Epithelial cell of proximal tubule (primary cell): ENCODE data around the gene RASD2. TPM values are rescaled to one million over a fixed set of nuclear protein-coding genes. Genes with fewer than 3 reads are reported as not detected.
"Not testable (repeated sequence)": the region's sequence is repeated elsewhere in the genome, so short reads cannot be mapped to it uniquely, and the experiment has no call there.

ENCODE experiments used
- DNase-seq: peaks from one replicate; pipeline ENCODE4 v3.0.0-alpha.2; 2011; ENCODE audit warnings: low read depth
- H3K4me3 ChIP-seq: 2 replicates; pipeline ENCODE4 v1.5.1; 2011; ENCODE audit warnings: low read depth, mild to moderate bottlenecking, low read length
- total RNA-seq: library from RNA; depleted of rRNA; stranded (reverse); fragments of >200 nt; gene quantifications from 2 replicates; pipeline ENCODE4 v1.2.3, GENCODE V29; 2015
- TF ChIP-seq, protein P1 (sequence below): conservative IDR thresholded peaks from 2 replicates; pipeline ENCODE4 v1.5.1; 2012; ENCODE audit warnings: low read depth, mild to moderate bottlenecking, low read length

Gene RASD2
- total RNA-seq, 1 donor from 2014 or later: 0.12 TPM

DNA sequence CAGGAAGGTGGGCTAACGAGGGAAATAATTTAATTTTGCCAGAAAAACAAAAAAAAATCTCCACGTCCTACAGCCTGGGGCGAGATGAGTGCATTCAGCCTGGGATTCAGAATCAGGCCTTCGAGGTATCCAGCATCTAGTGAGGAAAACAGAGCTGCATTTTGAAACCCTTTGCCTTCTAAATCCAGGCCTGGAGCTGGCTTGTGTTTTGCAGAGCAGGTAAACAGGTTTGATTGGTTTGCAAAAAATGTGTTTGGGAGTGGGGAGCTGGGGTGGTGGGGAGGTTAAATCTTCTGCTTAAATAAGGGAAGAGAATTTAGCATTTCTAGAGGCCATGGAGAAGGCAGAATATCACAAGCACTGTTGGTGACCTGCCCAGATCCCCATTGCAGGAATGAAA, 29.7 kb upstream of the RASD2 start:
- DNase-seq: no peak
- TF ChIP-seq, protein P1, sequence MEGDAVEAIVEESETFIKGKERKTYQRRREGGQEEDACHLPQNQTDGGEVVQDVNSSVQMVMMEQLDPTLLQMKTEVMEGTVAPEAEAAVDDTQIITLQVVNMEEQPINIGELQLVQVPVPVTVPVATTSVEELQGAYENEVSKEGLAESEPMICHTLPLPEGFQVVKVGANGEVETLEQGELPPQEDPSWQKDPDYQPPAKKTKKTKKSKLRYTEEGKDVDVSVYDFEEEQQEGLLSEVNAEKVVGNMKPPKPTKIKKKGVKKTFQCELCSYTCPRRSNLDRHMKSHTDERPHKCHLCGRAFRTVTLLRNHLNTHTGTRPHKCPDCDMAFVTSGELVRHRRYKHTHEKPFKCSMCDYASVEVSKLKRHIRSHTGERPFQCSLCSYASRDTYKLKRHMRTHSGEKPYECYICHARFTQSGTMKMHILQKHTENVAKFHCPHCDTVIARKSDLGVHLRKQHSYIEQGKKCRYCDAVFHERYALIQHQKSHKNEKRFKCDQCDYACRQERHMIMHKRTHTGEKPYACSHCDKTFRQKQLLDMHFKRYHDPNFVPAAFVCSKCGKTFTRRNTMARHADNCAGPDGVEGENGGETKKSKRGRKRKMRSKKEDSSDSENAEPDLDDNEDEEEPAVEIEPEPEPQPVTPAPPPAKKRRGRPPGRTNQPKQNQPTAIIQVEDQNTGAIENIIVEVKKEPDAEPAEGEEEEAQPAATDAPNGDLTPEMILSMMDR: no peak

DNA sequence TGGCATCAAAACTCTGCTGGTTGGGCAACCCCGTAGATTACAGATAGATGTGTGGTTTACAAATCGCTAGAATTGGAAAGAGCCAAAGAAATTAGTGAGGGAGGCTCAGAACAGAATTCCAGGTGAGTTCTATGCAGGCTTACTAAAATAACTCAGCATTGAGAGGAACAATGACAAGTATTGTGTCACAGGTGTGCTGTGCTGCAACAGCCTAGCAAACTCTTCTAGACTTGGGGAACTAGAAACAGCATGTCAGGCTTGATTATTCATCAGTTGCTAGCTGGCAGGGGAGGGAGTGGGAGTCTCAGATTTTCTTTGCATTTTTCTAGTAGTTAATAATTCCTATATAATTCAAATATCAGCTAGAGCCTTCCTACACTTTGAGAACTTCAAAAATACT, 26.3 kb upstream of the RASD2 start:
- no peak for DNase-seq
- TF ChIP-seq, protein P1: no peak
- H3K4me3 ChIP-seq: no peak overlapping the region

More for the DNA sequence above, 29.7 kb upstream of the RASD2 start:
- H3K4me3 ChIP-seq: no peak overlapping the region

DNA sequence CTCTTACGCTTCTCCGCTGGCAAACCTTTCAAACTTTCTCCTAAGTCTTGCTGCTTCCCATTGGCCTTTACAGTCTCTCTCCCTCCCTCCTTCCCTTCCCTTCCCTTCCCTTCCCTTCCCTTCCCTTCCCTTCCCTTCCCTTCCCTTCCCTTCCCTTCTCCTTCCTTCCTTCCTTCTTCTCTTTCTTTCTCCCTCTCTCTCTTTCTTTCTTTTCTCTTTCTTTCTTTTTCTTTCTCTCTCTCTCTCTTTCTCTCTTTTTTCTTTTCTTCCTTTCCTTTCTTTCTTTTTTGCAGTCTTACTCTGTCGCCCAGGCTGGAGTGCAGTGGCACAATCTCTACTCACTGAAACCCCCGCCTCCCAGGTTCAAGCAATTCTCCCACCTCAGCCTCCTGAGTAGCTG, 24.7 kb upstream of the RASD2 start:
- H3K4me3 ChIP-seq, DNase-seq: not testable (repeated sequence)

DNA sequence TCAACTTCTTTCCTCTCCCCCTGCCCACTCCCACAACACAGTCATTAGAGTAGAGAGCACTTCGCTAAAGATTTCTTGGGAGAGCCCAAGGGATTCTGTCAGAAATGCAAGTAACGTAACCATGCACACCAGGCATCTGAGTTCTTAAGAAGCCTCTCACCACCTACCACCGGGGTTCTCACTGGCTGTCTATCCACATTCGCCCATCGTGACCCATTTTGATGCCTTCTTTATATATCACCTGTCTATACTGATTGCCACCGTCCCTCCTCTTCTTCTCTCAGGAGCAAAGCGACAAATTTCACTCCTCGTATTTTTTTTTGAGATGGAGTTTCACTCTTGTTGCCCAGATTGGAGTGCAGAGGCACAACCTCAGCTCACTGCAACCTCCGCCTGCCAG, 23.9 kb upstream of the RASD2 start:
- TF ChIP-seq, protein P1: no peak
- DNase-seq: no peak
- H3K4me3 ChIP-seq: no peak overlapping the region

- no peak overlapping the region for H3K4me3 ChIP-seq
- DNase-seq: no peak
- TF ChIP-seq, protein P1: no peak
These were observed 23.4 kb upstream of the RASD2 start for GRCh38 chr22:35517207-35517606.

- no peak overlapping the region for H3K4me3 ChIP-seq
- DNase-seq: no peak
- TF ChIP-seq, protein P1: no peak
These were observed 22.7 kb upstream of the RASD2 start for GRCh38 chr22:35517769-35518530.

GRCh38 chr22:35518811-35519210, 21.8 kb upstream of the RASD2 start:
- no peak for DNase-seq
- H3K4me3 ChIP-seq: no peak overlapping the region
- TF ChIP-seq, protein P1: no peak
